GM18499 (cell line): ENCODE results near the gene NCF2.
"Not testable (repeated sequence)": the region's sequence is repeated elsewhere in the genome, so short reads cannot be mapped to it uniquely, and the experiment has no call there.

Experiments
- ATAC-seq: cut with Tn5 transposase; IDR thresholded peaks from one replicate; pipeline ENCODE4 v1.9.1; 2021; ENCODE audit warnings: moderate number of reproducible peaks; ENCODE audit not compliant: insufficient read depth, unreplicated experiment

The NCF2 gene

DNA sequence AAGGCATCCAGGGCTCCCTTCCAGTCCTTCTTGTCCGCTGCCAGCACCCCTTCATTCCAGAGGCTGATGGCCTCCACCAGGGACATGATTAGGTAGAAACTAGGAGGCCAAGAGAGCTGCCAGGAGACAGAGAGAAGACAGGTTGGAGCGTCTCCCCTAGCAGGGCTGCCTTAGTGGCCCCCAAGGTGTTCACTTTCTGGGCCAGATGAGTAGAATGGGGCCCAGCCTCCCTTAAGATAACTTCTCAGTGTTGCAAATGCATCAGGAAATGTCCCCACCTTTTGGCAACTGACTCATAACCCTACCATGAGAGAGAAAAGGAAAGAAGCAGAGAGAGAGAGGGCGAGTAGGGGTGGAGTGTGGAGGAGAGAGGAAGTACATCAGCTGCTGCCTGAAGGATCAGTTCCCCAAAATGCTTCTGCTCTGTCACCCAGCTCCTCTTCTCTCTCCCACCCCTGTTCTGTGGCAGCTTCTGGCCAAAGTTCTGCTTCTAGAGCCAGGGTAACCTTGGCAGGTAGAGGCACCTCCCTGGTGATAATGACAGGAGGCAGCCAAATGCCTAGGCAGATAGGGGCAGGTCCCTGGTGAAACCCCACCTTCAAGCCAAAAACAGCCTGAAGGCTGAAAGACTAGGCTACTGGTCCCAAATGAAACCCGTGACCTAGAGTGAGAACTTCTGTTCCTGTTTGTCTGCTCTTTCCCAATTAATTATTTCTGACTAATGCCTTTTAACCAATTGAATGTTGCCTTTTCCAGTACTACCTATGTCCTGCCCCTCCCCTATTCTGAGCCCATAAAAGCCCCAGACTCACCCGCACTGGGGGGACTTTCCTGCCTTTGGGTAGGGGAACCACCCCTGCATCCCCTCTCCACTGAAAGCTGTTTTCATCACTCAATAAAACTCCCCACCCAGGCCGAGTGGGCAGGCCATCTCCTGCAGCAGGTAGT, at the start of gene NCF2:
Gene NCF2, minus strand, starts transcription at position 216 of the 948 bp plus-strand sequence. Its CDS starts 130 bp downstream, at position 86.
- ATAC-seq = peak; percentile 74

GRCh38 chr1:183638649-183639387, 48.6 kb upstream of the NCF2 start:
- ATAC-seq = no peak

GRCh38 chr1:183636783-183637182, 46.5 kb upstream of the NCF2 start:
- ATAC-seq = no peak

- no peak for ATAC-seq
Measured at GRCh38 chr1:183636334-183636682, 46.0 kb upstream of the NCF2 start.

GRCh38 chr1:183635606-183636333, 45.5 kb upstream of the NCF2 start, which contains the start of gene ARPC5:
ARPC5 (minus strand) TSS chr1:183635783; CDS start chr1:183635659, 124 bp downstream.
- ATAC-seq = no peak

GRCh38 chr1:183635099-183635605, 44.9 kb upstream of the NCF2 start:
- no peak for ATAC-seq

DNA sequence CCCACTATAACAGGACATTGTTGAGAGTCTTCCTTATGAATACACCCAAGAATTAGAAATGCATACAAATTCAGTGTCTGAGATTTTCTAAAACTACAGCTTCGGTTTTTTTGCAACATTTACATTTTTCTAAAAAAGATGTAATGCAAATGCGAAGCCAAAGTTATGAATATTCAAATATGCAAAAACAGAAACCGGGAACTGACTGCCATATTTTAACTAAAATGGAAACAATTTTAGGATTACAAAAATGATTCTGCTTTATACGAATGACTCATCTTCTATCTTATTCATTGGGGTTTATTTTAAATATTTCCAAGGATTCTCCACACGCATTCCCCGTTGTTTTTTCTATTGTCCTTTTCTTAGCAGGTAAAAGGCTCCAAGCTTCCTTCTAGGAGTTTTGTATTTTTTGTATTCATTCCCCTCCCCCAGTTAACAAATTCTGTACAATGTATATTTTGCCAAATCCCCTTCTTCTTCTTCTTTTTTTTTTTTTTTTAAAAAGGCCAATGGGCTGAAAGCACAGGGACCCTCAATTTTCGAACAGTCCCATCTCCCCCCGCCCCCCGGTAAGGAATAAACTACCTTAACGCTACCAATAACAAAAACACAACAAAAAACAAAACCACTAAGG, 44.3 kb upstream of the NCF2 start:
- ATAC-seq = no peak

DNA sequence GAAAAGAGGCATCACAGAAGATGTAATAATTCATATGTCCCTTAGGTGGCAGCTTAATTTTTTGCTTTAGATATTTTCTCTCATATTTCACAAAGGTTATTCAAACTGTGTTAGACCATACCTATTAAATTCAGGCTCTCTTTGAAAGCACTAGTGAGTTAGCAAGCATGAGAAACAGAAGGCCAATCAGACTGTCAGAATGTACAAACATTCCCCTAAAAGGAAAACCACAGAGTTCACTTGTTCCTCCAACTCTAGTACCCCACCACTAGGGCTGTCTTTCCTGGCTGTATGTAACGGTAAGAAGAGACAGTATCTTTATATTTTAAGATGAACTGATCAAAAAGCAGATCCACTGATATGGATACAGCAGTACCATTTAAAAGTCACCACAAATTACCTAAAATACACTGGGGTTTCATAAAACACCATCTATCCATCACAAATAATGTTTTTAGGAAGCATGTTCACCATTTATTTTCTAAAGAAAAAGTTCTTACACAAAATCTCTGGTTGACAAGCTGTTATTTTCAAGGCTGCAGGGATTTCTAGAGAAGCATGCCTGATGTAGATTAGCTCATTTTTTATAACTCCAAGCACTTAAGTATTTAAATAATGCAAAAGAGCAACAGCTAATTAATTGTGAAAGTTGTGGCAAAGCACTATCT, 43.6 kb upstream of the NCF2 start:
- peak; percentile 47 for ATAC-seq

- ATAC-seq = no peak
Measured at GRCh38 chr1:183632964-183633363, 42.7 kb upstream of the NCF2 start.

- ATAC-seq = no peak
Measured at GRCh38 chr1:183632114-183632513, 41.9 kb upstream of the NCF2 start.

DNA sequence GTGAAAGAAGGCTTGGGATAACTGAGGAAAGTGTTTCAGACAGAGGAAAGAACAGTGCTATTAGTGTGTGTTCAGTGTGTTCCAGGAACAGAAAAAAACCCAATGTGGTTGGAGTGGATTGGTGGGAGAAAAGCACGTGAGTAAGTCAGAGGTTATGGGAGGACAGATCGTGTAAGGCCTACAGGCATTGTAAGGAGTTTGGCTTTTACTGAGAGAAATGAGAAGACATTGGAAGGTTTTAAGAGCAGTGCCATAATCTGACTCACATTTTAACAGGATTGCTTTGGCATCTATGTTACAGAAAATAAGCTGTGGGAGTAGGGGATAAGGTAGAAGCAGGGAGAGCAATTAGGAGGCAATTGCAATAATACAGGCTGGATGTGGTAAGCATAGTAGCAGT, 40.5 kb upstream of the NCF2 start:
- no peak for ATAC-seq

DNA sequence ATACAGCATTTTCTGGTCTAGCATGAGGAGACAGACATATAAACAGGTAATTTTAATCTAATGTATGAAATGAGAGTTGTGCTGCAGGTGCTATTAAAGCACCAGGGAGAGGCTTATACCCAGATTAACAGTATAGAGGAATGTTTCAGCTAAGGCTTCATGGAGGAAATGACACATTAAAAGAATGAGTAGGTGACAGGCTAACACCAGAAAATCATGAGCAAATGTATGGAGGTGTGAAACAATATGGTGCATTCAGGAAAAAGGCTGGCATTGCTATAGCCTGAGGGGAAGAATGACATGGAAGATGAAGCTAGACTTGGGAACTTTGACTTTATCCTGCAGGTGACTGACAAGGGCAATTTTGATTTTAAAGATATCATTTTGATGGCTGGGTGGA, 38.3 kb upstream of the NCF2 start:
- no peak for ATAC-seq

- ATAC-seq = not testable (repeated sequence)
Measured at GRCh38 chr1:183626236-183626635, 36.0 kb upstream of the NCF2 start.

DNA sequence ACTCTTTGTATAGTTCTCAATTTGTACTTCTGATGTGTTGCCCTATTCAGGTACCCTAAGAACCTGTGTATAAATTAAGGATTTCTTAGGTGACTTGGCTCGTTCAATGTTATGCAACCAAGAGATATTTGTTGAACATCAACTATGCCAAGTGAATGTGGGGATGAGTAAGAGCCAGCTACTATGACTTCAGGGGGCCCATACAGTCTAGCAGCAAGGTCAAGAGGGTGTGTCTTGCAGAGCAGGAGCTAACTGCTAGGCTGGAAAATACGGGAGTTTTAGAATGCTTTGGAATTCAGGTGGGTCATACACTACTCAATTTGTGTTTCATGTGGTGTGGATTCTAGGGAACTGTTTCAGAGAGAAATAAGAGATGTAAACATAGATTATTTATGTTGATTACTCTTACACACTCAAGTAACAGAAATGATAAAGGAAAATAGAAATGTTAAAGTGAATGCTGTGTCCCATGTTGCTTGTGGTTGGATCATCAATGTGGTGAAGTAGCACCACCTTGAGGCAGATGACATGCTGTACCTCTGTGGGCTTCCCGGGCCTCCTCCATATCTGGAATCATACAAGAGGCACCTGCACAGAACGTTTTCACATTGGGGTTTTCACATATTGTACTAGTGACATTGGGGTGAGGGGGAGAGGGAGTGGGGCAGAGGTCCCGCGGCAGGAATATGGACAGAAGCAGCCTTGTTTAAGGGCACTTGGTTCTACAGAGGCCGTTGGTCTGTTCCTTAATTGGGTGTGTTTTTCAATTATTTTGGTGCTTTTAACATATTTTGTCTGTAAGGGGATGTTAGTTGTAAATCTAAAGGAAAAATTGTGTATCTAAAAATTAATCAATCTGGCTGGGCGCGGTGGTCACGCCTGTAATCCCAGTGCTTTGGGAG, 32.9 kb upstream of the NCF2 start:
- ATAC-seq = no peak

- ATAC-seq = no peak
Measured at GRCh38 chr1:183622013-183622412, 31.8 kb upstream of the NCF2 start.

GRCh38 chr1:183620311-183620710, 30.1 kb upstream of the NCF2 start:
- ATAC-seq = no peak

DNA sequence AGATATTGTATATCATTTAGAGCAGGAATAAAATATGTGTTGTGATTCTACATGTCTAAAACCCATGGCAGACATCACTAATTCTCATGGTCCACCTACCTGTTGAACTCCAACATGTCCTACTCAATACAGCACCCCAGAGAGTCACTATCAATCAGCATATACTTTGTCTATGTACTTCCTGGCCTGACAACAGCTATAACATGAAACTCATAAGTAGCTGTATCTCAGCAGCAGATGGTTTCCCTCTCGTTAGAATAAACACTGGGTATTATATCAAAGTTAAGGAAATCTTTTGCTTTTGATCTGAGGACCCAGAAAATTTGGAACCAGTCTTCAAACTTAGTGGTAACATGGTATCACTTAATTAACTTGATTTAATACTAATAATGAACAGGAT, 29.5 kb upstream of the NCF2 start:
- no peak for ATAC-seq

- ATAC-seq = not testable (repeated sequence)
Measured at GRCh38 chr1:183618202-183618601, 27.9 kb upstream of the NCF2 start.
